GM23248 (cell line): ENCODE data around the gene HDHD2.

Source experiments
- EZH2 ChIP-seq: fragments of 200-600 bp; sonication (generic); IDR thresholded peaks from 2 replicates; pipeline ENCODE4 v1.6.1; 2018; ENCODE audit warnings: antibody characterized with exemption, mild to moderate bottlenecking; ENCODE audit not compliant: insufficient read depth, poor library complexity, severe bottlenecking
- EZH2phosphoT487 ChIP-seq: fragments of 200-600 bp; sonication (generic); IDR thresholded peaks from 2 replicates; pipeline ENCODE4 v1.6.1; 2018; ENCODE audit warnings: antibody characterized with exemption, moderate library complexity, mild to moderate bottlenecking, low read depth; ENCODE audit not compliant: insufficient read depth

DNA sequence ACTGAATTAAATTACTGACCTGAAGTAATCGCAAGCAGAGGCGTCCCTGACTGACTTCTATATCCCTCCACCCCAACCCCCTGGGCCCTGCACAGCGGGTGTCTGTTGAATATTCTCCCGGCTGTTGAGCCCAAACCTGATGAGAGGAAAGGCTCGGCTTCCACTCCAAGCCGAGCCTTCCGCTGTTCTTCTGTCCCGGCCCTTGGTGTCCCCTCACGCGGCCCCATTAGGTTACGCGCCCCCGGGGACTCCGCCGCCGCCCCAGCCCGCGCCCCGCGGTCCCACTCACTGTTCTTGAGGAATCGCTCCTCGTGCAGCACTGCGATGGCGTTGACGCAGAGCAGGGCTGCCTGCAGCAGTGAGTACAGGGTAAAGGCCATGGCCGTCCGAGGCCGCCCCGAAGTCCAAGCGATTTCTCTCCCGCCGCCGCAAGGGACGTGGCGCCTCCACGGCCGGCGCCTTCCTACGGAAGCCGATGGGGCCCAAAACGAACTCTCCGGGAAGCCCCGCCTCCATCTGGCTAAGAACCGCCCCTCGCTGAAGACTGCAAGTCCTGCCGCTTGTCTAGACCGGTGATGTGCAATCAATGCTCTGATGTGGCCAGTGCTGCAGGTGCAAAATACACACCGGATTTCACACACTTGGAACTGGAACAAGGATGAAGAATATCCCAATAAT lies 25.7 kb upstream of the HDHD2 start, which contains the start of gene IER3IP1:
- TF ChIP-seq EZH2: no peak
- no peak for TF ChIP-seq EZH2phosphoT487
